Progenitor cell of endocrine pancreas (in vitro differentiated cells): ENCODE data around the gene ID1. TPM values are rescaled to one million over a fixed set of nuclear protein-coding genes. Genes with fewer than 3 reads are reported as not detected.

ENCODE experiments used
- DNase-seq: peaks from one replicate; pipeline ENCODE4 v3.0.0; 2021; ENCODE audit warnings: low spot score; ENCODE audit not compliant: unreplicated experiment
- H3K27ac Mint-ChIP-seq: 2 replicates; pipeline ENCODE4 v1.8.0; 2021; ENCODE audit warnings: mild to moderate bottlenecking, moderate library complexity, mixed read lengths
- H3K27me3 Mint-ChIP-seq: 2 replicates; pipeline ENCODE4 v1.8.0; 2021; ENCODE audit warnings: mixed read lengths
- H3K36me3 Mint-ChIP-seq: 2 replicates; pipeline ENCODE4 v1.8.0; 2022; ENCODE audit warnings: mixed read lengths; ENCODE audit not compliant: insufficient read depth
- H3K4me1 Mint-ChIP-seq: 2 replicates; pipeline ENCODE4 v1.8.0; 2021; ENCODE audit warnings: low read depth, mixed read lengths
- H3K4me3 Mint-ChIP-seq: 2 replicates; pipeline ENCODE4 v1.8.0; 2021; ENCODE audit warnings: low read depth, mild to moderate bottlenecking, moderate library complexity, mixed read lengths
- H3K9me3 Mint-ChIP-seq: 2 replicates; pipeline ENCODE4 v1.8.0; 2021; ENCODE audit warnings: low read depth, mixed read lengths
- total RNA-seq: library from RNA; stranded (reverse); gene quantifications from 2 replicates; pipeline ENCODE4 v1.2.1, GENCODE V29; 2021
- TF ChIP-seq, protein P1 (sequence below): fragments of 200-600 bp; sonication (generic); IDR thresholded peaks from one replicate; pipeline ENCODE4 v1.5.0; 2021; ENCODE audit warnings: antibody characterized with exemption, mild to moderate bottlenecking; ENCODE audit not compliant: unreplicated experiment

Gene ID1
- total RNA-seq, 1 donor from 2014 or later, result 322 TPM

DNA sequence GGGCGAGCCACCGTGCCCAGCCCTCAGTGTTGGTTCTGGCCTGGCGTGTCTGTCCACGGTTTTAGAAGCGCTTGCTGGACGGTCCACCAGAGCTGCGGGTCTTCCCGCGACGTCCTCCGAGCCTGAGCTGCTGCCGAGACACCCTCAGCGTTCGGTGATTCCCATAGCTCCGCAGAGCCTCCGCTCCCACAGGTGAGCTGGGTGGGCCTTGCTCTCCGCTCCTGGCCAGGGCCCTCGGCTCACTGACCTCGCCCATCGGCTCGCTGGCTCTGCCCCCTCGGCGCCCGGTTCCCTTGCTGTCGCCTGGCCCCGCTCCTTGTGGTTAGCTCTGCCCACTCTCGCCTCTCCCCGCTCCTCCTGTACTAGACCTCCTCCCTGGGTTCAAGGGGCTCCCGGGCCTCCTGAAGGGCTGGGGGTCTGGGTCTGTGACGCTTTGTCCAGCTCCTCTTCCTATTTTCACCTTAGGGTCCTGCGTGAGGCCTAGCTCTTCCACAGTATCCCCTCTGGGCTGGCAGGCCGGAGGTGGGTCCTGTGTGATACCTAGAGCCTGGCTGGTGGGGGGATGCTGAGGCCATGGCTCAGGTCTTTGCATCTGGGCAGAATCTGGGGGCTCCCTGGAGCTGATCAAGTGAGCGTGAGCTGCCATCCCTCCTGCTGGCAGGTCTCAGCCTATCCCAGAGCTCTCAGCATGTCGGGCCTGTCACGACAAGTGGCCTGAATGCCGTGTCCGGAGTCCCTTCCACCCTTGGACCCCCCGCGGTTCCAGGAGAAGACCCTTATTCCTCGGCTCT is 27.7 kb downstream of the ID1 start:
- Mint-ChIP-seq H3K4me3 (no peak overlapping the region), H3K4me1 (no peaks in the 10 kb centered on the region), H3K9me3 (peaks cover 1% of the 10 kb centered on the region), H3K27me3 (no peaks in the 10 kb centered on the region), H3K36me3 (no peaks in the 10 kb centered on the region), H3K27ac (no peak overlapping the region)
- TF ChIP-seq, protein P1, sequence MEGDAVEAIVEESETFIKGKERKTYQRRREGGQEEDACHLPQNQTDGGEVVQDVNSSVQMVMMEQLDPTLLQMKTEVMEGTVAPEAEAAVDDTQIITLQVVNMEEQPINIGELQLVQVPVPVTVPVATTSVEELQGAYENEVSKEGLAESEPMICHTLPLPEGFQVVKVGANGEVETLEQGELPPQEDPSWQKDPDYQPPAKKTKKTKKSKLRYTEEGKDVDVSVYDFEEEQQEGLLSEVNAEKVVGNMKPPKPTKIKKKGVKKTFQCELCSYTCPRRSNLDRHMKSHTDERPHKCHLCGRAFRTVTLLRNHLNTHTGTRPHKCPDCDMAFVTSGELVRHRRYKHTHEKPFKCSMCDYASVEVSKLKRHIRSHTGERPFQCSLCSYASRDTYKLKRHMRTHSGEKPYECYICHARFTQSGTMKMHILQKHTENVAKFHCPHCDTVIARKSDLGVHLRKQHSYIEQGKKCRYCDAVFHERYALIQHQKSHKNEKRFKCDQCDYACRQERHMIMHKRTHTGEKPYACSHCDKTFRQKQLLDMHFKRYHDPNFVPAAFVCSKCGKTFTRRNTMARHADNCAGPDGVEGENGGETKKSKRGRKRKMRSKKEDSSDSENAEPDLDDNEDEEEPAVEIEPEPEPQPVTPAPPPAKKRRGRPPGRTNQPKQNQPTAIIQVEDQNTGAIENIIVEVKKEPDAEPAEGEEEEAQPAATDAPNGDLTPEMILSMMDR, result no peak
- DNase-seq, result no peak

DNA sequence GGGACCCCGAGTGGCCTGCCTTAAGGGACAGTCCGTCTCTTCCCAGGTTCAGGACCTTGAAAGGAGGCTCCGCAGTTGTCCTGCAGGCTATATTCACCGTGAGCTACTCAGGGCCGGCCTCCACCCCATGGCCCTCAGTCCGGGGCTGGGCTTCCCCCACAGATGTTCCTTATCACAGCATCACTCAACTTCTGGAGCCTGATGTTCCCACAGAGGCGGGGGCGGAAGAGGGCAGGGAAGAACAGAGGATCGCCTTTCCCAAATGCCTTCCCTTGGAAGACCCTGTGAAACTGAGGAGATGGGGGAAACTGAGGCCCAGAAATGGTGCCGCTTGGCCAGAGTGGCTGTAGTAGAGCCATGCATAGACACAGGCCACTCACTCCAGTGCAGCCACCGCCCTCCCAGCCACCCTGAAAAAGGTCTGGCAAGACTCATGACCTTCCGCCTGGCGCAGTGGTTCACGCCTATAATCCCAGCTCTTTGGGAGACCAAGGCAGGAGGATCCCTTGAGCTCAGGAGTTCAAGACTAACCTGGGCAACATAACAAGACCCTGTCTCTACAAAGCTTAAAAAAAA is 28.3 kb downstream of the ID1 start:
- no peak for DNase-seq
- H3K9me3 Mint-ChIP-seq, result no peaks in the 10 kb centered on the region
- peak overlapping the region; percentile 24 for H3K27ac Mint-ChIP-seq
- H3K36me3 Mint-ChIP-seq, result no peaks in the 10 kb centered on the region
- H3K4me1 Mint-ChIP-seq, result no peaks in the 10 kb centered on the region
- no peaks in the 10 kb centered on the region for H3K27me3 Mint-ChIP-seq
- TF ChIP-seq, protein P1, result no peak
- no peak overlapping the region for H3K4me3 Mint-ChIP-seq

DNA sequence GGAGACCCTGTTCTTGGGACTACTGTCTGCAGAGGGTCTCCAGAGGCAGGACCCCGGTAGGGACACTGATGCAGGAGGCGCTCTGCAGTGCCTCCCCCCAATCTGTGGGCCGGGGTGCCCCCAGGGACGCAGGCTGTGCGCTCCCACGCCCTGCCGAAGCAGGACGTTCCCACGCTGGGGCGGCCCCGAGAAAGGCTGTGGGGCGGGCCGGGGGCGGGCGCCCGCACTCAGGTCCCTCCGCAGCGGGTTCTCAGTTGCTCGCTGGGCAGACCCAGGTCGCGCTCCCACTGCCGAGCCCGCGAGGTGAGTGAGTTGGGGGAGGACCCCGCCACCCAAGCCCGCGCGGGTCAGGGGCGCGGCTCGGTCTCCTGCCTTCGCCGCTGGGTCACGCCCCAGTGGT is 32.6 kb downstream of the ID1 start, which contains the start of gene COX4I2:
Gene COX4I2 (plus strand): TSS at position 253 of the 400 bp plus-strand sequence. CDS start 1,106 bp downstream, outside the sequence.
- no peak for DNase-seq
- H3K27me3 Mint-ChIP-seq, result peaks cover 3% of the 10 kb centered on the region
- no peak within 1 kb of the TSS for H3K27ac Mint-ChIP-seq
- TF ChIP-seq, protein P1, result no peak
- H3K4me1 Mint-ChIP-seq, result no peaks in the 10 kb centered on the region
- H3K9me3 Mint-ChIP-seq, result no peaks in the 10 kb centered on the region
- no peaks in the 10 kb centered on the region for H3K36me3 Mint-ChIP-seq
- no peak within 1 kb of the TSS for H3K4me3 Mint-ChIP-seq

DNA sequence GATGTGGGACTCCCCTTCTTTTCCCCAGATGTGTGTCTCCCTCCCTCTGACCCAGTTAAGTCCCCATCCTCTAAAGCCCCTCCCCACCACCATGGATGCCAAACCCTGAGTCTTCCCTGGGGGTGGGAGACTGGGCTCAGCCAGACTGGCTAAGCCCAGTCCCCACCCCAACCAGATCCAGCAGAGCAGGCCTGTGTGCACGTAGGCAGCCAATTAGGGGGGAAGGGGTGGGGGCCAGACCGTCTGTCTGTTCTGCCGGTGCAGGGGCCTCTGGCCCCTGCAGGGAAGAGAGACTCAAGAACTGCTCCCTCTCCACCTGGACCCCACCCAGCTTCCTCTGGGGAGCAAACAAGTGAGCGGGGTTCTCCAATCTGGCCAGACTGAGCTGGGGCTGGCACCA is 33.2 kb downstream of the ID1 start:
- TF ChIP-seq, protein P1, result no peak
- H3K27me3 Mint-ChIP-seq, result peaks cover 3% of the 10 kb centered on the region
- DNase-seq, result no peak
- no peaks in the 10 kb centered on the region for H3K36me3 Mint-ChIP-seq
- no peak overlapping the region for H3K4me3 Mint-ChIP-seq
- no peaks in the 10 kb centered on the region for H3K9me3 Mint-ChIP-seq
- H3K4me1 Mint-ChIP-seq, result no peaks in the 10 kb centered on the region
- H3K27ac Mint-ChIP-seq, result no peak overlapping the region

DNA sequence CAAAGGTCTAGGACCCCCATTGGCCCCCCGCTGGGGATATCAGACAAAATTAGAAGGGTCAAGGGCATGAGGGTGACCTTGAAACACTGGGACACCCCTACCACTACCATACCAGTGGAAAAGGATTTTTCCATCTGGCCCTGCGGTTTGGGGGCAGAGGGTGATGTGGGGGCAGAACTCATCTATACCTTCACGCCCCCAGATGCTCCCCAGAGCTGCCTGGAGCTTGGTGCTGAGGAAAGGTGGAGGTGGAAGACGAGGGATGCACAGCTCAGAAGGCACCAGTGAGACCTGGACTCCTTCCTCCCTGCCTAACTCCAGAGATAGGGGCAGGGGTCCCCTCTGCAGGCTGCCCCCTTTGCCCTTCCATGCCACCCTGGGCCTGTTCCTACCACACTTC is 33.7 kb downstream of the ID1 start:
- TF ChIP-seq, protein P1, result no peak
- no peak for DNase-seq
- H3K4me3 Mint-ChIP-seq, result no peak overlapping the region
- H3K36me3 Mint-ChIP-seq, result no peaks in the 10 kb centered on the region
- H3K4me1 Mint-ChIP-seq, result no peaks in the 10 kb centered on the region
- peaks cover 3% of the 10 kb centered on the region for H3K27me3 Mint-ChIP-seq
- no peaks in the 10 kb centered on the region for H3K9me3 Mint-ChIP-seq
- H3K27ac Mint-ChIP-seq, result no peak overlapping the region
